Stimulated activated CD8-positive, alpha-beta memory T cell treated with anti-CD3 and anti-CD28 coated beads, Interleukin-7, amount 100 ng/mL, for 1 hour (primary cell): ENCODE data around the gene AHRR.

Source experiments
- DNase-seq, 2 donors: peaks; one replicate each; pipeline ENCODE4 v3.0.0-alpha.2; 2020; ENCODE audit warnings: low read depth in 2 of 2

The AHRR gene

GRCh38 chr5:458547-459353 lies 137.2 kb downstream of the AHRR start:
- no peak for DNase-seq

GRCh38 chr5:459562-460272 lies 138.2 kb downstream of the AHRR start:
- DNase-seq, result no peak

GRCh38 chr5:460273-460625 lies 138.7 kb downstream of the AHRR start:
- no peak for DNase-seq

GRCh38 chr5:462051-462481 lies 140.6 kb downstream of the AHRR start:
- DNase-seq, result no peak

- no peak for DNase-seq
These were observed 141.8 kb downstream of the AHRR start for GRCh38 chr5:463301-463700.

- no peak for DNase-seq
These were observed 142.4 kb downstream of the AHRR start for GRCh38 chr5:463952-464351.

- DNase-seq, result no peak
These were observed 142.9 kb downstream of the AHRR start for GRCh38 chr5:464446-464842.

- no peak for DNase-seq
These were observed 143.5 kb downstream of the AHRR start for GRCh38 chr5:464843-465590.

GRCh38 chr5:465591-466403 lies 144.3 kb downstream of the AHRR start:
- no peak for DNase-seq

GRCh38 chr5:466661-467310 lies 145.3 kb downstream of the AHRR start:
- no peak for DNase-seq

- DNase-seq, result no peak
These were observed 146.9 kb downstream of the AHRR start for GRCh38 chr5:468401-468800.

GRCh38 chr5:469752-470483 lies 148.4 kb downstream of the AHRR start:
- DNase-seq, result no peak

- DNase-seq, result no peak
These were observed 149.6 kb downstream of the AHRR start for GRCh38 chr5:470961-471749.

- no peak for DNase-seq
These were observed 150.2 kb downstream of the AHRR start for GRCh38 chr5:471750-472058.

- DNase-seq, result no peak
These were observed 150.7 kb downstream of the AHRR start for GRCh38 chr5:472076-472655.

- peak; percentile 74 to 77 for DNase-seq
These were observed 151.4 kb downstream of the AHRR start for GRCh38 chr5:472656-473550.

GRCh38 chr5:473551-474192 lies 152.2 kb downstream of the AHRR start:
- no peak for DNase-seq
